Measurements from ENCODE around the gene DACH1. TPM values are rescaled to one million over a fixed set of nuclear protein-coding genes. Genes with fewer than 3 reads are reported as not detected.

DACH1 gene
- total and polyA plus RNA-seq, 2 of the 8 experiments (the other 6 are each of a cell fraction or from before 2014, with no cell fraction given), result 0.12 to 0.67 TPM

GRCh38 chr13:71492346-71492871 lies 374.6 kb downstream of the DACH1 start:
- Histone ChIP-seq H3K4me2 (ENCODE audit: insufficient read depth in 1 of 2, low read depth in 2 of 2, low read length in 2 of 2) (no peak overlapping the region), H3K4me3 (ENCODE audit: extremely low read depth in 1 of 4, insufficient read depth in 2 of 4, low read depth in 3 of 4, low read length in 4 of 4) (no peak overlapping the region), H4K20me1 (replicated peaks in 1 of 2; ENCODE audit: control insufficient read depth in 1 of 2, insufficient read depth in 2 of 2, low read length in 2 of 2) (no peaks in the 10 kb centered on the region), H2BK12ac (ENCODE audit: low read depth, low read length) (no peak overlapping the region), H3K23ac (ENCODE audit: insufficient read length) (no peak overlapping the region), H4K8ac (ENCODE audit: extremely low read depth, insufficient read depth, low read length) (no peak overlapping the region), H3K27me3 (replicated peaks in 1 of 4; ENCODE audit: control insufficient read depth in 3 of 4, extremely low read depth in 1 of 4, insufficient read depth in 3 of 4, low read length in 3 of 4) (no peaks in the 10 kb centered on the region), H3K23me2 (ENCODE audit: low read depth, low read length) (no peaks in the 10 kb centered on the region), H3K18ac (ENCODE audit: extremely low read depth, low read length) (no peak overlapping the region), H4K91ac (replicated peaks; ENCODE audit: insufficient read length, low read length) (no peak overlapping the region), H3K14ac (ENCODE audit: insufficient read length) (no peak overlapping the region), H3K4me1 (replicated peaks in 1 of 4; ENCODE audit: control insufficient read depth in 3 of 4, insufficient read depth in 4 of 4, low read length in 3 of 4) (no peaks in the 10 kb centered on the region), H2AK5ac (ENCODE audit: low read depth, low read length) (no peak overlapping the region), H3K9me3 (ENCODE audit: insufficient read depth in 2 of 2, low read depth in 1 of 2, low read length in 1 of 2) (no peaks in the 10 kb centered on the region), H3K56ac (replicated peaks; ENCODE audit: insufficient read length, low read depth, low read length) (no peak overlapping the region), H3K9ac (replicated peaks in 1 of 4; ENCODE audit: extremely low read depth in 1 of 4, low read depth in 3 of 4, low read length in 3 of 4) (no peak overlapping the region), H2AFZ (ENCODE audit: low read length) (no peak overlapping the region), H2BK20ac (ENCODE audit: low read length) (no peak overlapping the region), H3K4ac (replicated peaks; ENCODE audit: insufficient read length, low read depth, low read length) (no peak overlapping the region), H2BK5ac (ENCODE audit: low read depth, low read length) (no peak overlapping the region), H2BK15ac (ENCODE audit: low read length) (no peak overlapping the region), H2BK120ac (replicated peaks; ENCODE audit: low read depth, low read length) (no peak overlapping the region), H4K5ac (ENCODE audit: insufficient read length, low read depth, low read length) (no peak overlapping the region), H3K36me3 (ENCODE audit: control insufficient read depth in 2 of 4, insufficient read depth in 4 of 4, low read length in 3 of 4) (no peaks in the 10 kb centered on the region), H3K79me2 (ENCODE audit: control insufficient read depth in 1 of 2, insufficient read depth in 2 of 2, low read length in 2 of 2) (no peaks in the 10 kb centered on the region), H3K27ac (ENCODE audit: low read depth, low read length) (no peak overlapping the region), H3K79me1 (ENCODE audit: low read depth, low read length) (no peaks in the 10 kb centered on the region)
- ChIA-PET CTCF (ENCODE audit: partially characterized antibody) (interaction anchor here (0.6 to 0.9 kb wide), 3 partner anchors 8 to 387 kb away, joined by 3 to 4 read pairs (median 4); no protein-coding TSS in a partner anchor), POLR2A (ENCODE audit: partially characterized antibody) (no interaction called here)
- TF ChIP-seq GABPA (IDR thresholded peaks at IDR 0.05; ENCODE audit: borderline replicate concordance, insufficient read depth, low read length) (no peak), TBP (IDR thresholded peaks at IDR 0.05; ENCODE audit: low read depth, low read length) (no peak), KDM4A (IDR thresholded peaks at IDR 0.05; ENCODE audit: low read depth, low read length, severe bottlenecking) (no peak), JUND (IDR thresholded peaks at IDR 0.05; ENCODE audit: low read length) (no peak), RFX5 (IDR thresholded peaks at IDR 0.05; ENCODE audit: borderline replicate concordance, low read depth, low read length) (no peak), EZH2 (IDR thresholded peaks at IDR 0.05; ENCODE audit: low read depth, low read length, severe bottlenecking) (no peak), CBX8 (IDR thresholded peaks at IDR 0.05; ENCODE audit: borderline replicate concordance, low read depth, low read length) (no peak), EGR1 (IDR thresholded peaks at IDR 0.05; ENCODE audit: borderline replicate concordance, low read depth, low read length) (no peak), YY1 (IDR thresholded peaks at IDR 0.05; ENCODE audit: low read depth, low read length) (no peak), SUZ12 (IDR thresholded peaks at IDR 0.05; ENCODE audit: low read length) (no peak)
- TF ChIP-seq, protein P1, sequence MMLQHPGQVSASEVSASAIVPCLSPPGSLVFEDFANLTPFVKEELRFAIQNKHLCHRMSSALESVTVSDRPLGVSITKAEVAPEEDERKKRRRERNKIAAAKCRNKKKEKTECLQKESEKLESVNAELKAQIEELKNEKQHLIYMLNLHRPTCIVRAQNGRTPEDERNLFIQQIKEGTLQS (IDR thresholded peaks at IDR 0.05; ENCODE audit: insufficient read depth, low read depth, low read length), result no peak
- FAIRE-seq (no peak), DNase-seq (ENCODE audit: low read depth in 1 of 2, low spot score in 2 of 2) (no peak)

Data from H1 (cell line).